ENCODE data around the gene LMO1. TPM values are rescaled to one million over a fixed set of nuclear protein-coding genes. Genes with fewer than 3 reads are reported as not detected.

LMO1 gene
- total RNA-seq, 6 experiments from 2014 or later, result not detected

DNA sequence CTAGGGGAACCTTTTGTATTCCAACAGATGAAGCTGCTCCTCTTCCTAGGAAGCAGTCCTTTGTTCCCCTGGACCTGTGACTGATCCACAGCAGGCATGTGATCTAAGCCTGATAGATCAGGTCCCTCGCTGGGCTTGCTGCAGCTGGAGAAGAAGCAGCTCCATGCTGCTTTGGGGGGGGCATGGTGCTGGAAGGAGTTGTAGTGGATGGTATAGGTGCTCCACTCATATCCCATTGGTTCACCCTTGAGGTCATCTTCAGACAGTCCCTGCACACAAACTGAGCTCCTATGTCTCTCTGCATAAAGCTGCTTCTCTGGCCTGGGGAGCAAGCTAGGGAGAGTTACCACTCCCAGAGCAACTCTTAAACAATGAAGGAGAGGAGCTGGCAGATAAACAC is 85.4 kb downstream of the LMO1 start:
- Histone ChIP-seq H3K27ac (no peak overlapping the region), H3K4me1 (no peaks in the 10 kb centered on the region), H3K36me3 (no peaks in the 10 kb centered on the region), H3K9me3 (no peaks in the 10 kb centered on the region), H3K27me3 (no peaks in the 10 kb centered on the region), H3K4me3 (no peak overlapping the region)
- TF ChIP-seq, protein P1, sequence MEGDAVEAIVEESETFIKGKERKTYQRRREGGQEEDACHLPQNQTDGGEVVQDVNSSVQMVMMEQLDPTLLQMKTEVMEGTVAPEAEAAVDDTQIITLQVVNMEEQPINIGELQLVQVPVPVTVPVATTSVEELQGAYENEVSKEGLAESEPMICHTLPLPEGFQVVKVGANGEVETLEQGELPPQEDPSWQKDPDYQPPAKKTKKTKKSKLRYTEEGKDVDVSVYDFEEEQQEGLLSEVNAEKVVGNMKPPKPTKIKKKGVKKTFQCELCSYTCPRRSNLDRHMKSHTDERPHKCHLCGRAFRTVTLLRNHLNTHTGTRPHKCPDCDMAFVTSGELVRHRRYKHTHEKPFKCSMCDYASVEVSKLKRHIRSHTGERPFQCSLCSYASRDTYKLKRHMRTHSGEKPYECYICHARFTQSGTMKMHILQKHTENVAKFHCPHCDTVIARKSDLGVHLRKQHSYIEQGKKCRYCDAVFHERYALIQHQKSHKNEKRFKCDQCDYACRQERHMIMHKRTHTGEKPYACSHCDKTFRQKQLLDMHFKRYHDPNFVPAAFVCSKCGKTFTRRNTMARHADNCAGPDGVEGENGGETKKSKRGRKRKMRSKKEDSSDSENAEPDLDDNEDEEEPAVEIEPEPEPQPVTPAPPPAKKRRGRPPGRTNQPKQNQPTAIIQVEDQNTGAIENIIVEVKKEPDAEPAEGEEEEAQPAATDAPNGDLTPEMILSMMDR (IDR thresholded peaks at IDR 0.05), result no peak
- no peak for TF ChIP-seq POLR2A (IDR thresholded peaks at IDR 0.05)
- DNase-seq (no peak), ATAC-seq (no peak)
- no CpG with 5 or more reads among the region's 1 CpG for WGBS (ENCODE audit: insufficient coverage, low coverage, low lambda C conversion rate, missing lambda C conversion rate)
- intact Hi-C loops (cut with DNase I), result no loop called here

DNA sequence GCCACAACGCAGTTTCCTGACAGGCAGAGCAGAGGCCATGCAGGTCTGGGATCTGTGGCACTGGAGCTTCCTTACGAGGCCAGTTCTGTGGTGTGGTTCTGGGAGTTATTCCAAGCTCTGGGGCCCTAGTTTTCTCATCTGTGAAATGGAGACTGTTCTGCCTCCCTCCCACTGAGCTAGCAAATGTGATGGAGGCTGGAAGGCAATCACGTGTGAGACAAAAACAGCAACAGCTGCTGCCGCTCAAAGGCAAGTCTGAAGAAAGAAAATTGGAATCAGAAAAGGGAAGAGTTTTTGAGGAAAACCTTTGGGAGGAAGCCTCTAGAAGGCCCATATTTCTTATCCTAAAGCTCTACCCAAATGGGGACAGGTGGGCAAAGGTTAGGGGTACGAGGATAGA is 86.5 kb downstream of the LMO1 start:
- 36% methylated on average over 5 of the region's 5 CpGs for WGBS (ENCODE audit: insufficient coverage, low coverage, low lambda C conversion rate, missing lambda C conversion rate)
- DNase-seq (no peak), ATAC-seq (no peak)
- H3K27me3 ChIP-seq, result no peaks in the 10 kb centered on the region
- H3K36me3 ChIP-seq, result no peaks in the 10 kb centered on the region
- no peak for TF ChIP-seq POLR2A (IDR thresholded peaks at IDR 0.05)
- TF ChIP-seq, protein P1 (IDR thresholded peaks at IDR 0.05), result no peak
- H3K9me3 ChIP-seq, result no peaks in the 10 kb centered on the region
- no peak overlapping the region for H3K27ac ChIP-seq
- no peak overlapping the region for H3K4me3 ChIP-seq
- intact Hi-C loops (cut with DNase I), result no loop called here
- H3K4me1 ChIP-seq, result no peaks in the 10 kb centered on the region

Other genes starting within 250 kb of the LMO1 start
- gene TUB, start 182.7 kb downstream of the LMO1 start, total RNA-seq, result 1 to 10 TPM in 2 of 6 experiments, under 1 TPM in 4; 0.42 to 3.1 (median 0.89) TPM
- 1 to 10 TPM; 1.4 to 7.3 (median 3.6) TPM for gene RIC3, start 94.9 kb downstream of the LMO1 start, total RNA-seq

Data from right lobe of liver (tissue), 6 donors.